GM19397 (cell line): Measurements from ENCODE around the gene HFE.

Experiments
- ATAC-seq: cut with Tn5 transposase; IDR thresholded peaks from one replicate; pipeline ENCODE4 v1.9.1; 2021; ENCODE audit warnings: mild to moderate bottlenecking, moderate library complexity; ENCODE audit not compliant: unreplicated experiment

The HFE gene

DNA sequence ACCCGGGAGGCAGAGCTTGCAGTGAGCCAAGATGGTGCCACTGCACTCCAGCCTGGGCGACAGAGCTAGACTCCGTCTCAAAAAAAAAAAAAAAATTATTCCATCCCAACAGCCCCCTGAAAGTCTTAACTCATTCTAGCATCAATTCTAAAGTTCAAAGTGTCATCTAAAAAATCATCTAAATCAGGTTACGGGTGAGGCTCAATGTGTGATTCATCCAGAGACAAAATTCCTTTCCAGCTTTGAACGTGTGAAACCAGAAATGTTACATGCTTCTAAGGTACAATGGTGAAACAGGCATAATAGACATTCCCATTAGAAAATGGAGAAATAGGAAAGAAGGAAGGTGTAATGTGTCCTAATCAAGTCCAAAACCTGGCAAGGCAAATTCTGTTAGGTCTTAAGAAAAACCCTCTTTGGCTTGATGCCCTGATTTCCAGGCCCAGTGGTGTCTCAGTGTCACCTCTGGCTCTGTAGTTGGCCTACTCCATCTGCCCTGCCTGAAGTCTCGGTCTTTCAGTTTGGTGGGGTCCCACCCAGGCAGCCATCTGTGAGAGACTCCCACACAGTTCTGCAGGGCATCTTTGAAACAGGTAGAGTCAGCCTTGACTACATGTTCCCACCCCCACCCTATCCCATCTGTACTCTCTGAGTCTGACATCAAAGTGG lies 43.5 kb downstream of the HFE start:
- no peak for ATAC-seq

DNA sequence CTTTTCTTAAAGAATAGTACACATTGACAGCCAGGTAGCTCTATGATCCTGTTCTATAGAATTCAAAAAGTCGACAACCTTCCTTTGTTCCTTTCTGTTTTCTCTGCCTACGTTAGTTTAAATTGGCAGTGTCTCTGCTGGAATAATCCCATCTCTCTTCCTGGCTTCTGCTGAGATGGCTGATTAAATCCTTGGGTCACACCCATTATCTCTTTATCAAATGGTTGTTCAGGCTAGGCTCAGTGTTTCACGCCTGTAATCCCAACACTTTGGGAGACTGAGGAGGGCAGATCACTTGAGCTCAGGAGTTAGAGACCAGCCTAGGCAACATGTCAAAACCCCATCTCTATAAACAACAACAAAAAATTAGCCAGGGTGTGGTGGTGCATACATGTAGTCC lies 44.4 kb downstream of the HFE start:
- no peak for ATAC-seq

DNA sequence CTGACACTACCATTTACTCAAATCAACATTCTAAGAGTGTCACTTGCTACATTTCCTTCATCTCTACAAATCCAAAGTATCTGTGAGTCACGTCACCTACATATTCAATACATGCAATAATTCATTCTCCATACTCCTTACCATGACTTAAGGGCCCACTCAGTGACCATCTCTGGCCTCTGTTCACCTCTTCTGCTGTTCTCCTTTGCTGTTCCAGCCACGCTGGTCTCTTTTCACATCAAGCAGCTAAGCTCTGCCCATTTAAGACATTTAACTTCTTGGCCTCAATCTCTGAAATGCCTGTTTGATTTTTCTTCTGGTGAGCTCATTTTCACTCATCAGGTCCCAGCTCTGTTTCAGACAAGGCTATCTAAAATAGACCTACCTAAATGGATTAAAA lies 46.5 kb downstream of the HFE start:
- no peak for ATAC-seq

DNA sequence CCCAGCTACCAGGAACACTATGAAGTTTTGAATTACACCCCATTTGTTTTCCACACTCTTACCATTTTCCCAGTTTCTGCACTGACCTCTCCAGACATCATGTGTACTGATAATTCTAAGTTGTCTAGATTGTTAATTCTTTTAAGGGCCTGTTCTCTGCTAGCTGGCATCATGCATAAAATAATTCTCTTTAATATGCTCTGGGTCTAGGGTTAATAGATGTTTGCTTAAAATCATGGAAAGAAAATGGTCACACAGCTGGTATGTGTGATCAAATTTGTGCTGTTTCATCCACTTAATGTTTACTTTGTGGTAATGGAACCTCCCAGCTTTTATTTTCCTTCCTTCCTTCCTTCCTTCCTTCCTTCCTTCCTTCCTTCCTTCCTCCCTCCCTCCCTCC lies 49.1 kb downstream of the HFE start:
- no peak for ATAC-seq

DNA sequence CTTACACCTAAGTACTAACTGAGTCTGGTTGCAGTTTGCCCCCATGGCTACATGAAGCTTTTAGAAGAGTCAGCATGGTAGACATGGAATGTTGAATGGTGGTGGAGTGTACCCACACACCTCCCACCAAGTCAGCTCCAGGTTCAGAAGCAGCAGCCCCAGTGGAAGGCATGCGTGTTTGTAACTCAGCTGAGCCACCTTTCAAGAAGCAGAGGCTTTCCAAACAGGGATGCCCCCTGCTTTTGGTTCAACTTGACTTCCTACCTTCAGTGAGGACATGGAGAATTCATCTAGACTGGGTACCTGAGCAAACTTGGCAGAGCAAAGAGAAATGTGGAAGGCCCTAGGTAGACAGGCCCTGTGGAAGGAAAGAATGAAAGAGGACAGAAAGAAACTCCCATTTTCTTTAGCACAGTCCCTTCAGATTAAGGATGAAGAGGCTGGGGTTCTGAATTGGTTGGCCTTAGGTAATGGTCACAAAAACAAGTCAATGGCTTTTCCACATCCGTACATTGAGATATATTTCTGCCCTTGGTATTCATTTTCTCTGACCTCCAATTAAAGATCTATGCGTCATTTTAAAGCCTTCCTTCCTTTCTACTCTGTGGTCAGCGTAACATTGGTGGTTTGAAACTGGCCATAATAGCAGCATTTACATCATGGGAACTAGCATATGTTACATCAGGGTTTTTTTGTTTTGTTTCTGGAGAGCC lies 53.2 kb downstream of the HFE start:
- no peak for ATAC-seq

DNA sequence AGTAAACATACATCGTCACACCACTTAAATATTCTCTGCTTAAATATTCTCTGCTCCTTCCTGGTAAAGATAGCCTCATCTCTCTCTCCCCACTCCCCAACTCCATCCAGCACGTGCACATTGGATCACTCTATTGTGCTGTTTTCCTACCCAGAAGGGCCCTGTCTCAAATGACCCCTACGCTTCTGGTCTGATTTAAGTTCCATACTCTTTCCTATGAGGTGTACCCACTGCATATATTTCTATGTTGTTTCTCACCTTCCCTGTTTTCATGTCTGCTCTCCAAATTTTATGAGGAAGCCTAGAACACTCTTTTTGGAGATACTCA lies 53.7 kb downstream of the HFE start:
- no peak for ATAC-seq

DNA sequence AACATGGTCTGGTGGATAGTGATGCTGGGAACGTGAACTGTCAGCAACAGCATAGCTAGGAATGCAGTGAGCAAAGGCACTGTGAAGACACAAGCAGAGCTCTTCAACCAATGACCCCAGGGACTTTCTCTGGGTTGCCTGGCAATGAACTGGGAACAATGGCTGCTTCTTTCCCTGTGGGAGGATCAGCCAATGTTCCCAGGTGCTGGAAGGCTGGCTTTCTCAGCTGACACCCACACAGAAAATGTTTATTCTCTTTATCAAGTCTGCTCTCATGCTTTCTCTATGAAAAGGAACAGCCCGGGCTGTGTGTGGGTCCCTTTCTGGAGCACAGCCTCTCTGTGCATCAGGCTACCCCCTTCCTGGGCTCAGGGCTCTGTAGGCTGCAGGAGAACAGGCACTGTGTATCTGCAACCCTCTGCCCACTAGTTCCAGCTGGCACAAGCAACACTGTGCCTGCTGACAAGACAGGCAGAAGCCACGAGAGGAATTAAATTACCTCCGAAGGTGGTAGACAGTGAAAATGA lies 54.2 kb downstream of the HFE start:
- ATAC-seq: no peak

DNA sequence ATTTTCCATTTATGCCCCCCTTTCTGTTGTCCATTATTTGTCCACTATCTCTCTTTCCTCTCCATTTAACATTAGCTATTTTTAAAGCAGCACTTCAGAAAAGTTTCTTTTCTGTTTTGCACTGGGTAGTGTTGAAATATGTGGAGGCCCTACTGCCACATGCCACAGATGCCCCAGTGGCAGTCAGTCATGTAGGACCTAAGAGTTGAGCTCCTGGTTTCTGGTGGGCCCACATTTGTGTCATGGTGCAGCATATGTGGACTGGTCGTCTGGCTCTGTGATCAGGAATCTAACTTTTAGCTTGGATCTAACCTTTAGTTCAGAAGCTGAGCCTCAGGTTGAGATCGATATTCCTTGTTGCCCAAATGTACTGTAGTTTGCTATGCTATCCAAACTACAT lies 54.8 kb downstream of the HFE start:
- no peak for ATAC-seq
